Fibroblast of mammary gland (primary cell): ENCODE results near the gene TTLL12.

Experiments
- DNase-seq: peaks from one replicate; pipeline ENCODE4 v3.0.0-alpha.2; 2010; ENCODE audit warnings: low read depth
- H3K4me3 ChIP-seq: 2 replicates; pipeline ENCODE4 v1.5.1; 2011; ENCODE audit warnings: low read depth, mild to moderate bottlenecking, low read length, moderate library complexity; ENCODE audit not compliant: control insufficient read depth
- TF ChIP-seq, protein P1 (sequence below): conservative IDR thresholded peaks from 2 replicates; pipeline ENCODE4 v1.5.1; 2011; ENCODE audit warnings: low read depth, low read length, inconsistent platforms; ENCODE audit not compliant: control insufficient read depth, insufficient read depth

TTLL12 gene

DNA sequence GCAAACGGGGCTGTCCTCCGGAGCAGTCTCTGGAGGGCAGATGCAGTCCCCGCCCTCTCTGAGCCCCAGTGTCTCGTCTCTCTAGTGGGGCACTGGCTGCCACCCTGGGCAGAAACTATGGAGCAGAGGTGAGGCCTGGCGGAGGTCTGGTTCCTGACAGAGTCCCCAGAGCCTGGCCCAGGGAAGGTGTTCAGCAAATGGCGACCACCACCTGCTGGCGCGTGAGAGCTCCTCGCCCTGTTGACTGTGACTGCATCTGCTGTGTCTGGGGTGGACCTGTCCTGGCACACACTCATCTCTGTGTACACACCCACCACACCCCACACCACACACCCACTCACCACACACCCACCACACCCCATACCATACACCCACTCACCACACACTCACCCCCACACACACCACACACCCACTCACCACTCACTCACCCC is 18.3 kb upstream of the TTLL12 start:
- H3K4me3 ChIP-seq, result no peak overlapping the region
- DNase-seq, result no peak
- TF ChIP-seq, protein P1, sequence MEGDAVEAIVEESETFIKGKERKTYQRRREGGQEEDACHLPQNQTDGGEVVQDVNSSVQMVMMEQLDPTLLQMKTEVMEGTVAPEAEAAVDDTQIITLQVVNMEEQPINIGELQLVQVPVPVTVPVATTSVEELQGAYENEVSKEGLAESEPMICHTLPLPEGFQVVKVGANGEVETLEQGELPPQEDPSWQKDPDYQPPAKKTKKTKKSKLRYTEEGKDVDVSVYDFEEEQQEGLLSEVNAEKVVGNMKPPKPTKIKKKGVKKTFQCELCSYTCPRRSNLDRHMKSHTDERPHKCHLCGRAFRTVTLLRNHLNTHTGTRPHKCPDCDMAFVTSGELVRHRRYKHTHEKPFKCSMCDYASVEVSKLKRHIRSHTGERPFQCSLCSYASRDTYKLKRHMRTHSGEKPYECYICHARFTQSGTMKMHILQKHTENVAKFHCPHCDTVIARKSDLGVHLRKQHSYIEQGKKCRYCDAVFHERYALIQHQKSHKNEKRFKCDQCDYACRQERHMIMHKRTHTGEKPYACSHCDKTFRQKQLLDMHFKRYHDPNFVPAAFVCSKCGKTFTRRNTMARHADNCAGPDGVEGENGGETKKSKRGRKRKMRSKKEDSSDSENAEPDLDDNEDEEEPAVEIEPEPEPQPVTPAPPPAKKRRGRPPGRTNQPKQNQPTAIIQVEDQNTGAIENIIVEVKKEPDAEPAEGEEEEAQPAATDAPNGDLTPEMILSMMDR, result no peak

DNA sequence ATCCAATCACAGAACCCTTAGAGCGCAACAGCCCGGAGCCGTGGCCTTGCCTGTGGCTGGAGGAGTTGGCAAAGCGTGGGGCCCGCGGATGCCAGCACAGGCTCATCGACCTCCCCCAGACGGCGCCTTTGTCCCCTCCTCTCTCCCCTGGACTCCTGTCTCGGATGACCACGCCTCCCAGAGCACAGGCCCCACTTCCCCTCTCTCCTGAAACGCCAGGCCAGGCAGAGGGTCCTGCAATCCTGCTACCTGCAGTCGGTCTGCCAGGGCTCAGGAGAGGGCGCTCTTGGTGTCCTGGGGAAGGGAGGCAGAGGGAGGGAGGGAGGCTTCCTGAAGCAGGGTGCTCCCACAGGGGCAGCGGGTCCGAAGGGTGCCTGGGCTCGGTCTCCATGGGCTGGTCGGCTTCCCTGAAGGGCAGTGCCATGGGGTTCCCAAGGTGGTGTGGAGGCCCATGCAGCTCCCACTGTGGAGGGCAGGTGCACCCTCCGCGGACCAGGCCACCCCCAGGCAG is 16.6 kb upstream of the TTLL12 start:
- TF ChIP-seq, protein P1, result no peak
- no peak overlapping the region for H3K4me3 ChIP-seq
- DNase-seq, result no peak

- DNase-seq, result no peak
- TF ChIP-seq, protein P1, result no peak
- no peak overlapping the region for H3K4me3 ChIP-seq
Observed at GRCh38 chr22:43202756-43203410, 15.9 kb upstream of the TTLL12 start.

DNA sequence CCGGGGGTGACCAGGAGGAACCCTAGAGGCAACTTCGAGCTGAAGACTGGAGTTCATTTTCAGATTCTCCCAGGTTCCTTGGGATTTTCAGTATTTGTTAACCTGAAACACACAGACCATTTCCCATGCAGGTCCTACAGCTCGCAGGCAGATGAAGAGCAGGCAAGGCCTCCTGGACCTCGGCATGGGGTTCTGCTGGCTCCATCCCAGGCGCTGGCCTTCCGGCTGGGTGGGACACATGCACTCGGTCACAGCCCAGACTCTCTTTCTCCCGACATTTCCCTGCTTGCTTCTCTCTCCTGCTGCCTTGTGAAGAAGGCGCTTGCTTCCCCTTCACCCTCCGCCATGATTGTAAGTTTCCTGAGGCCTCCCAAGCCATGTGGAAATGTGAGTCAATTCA is 15.4 kb upstream of the TTLL12 start:
- TF ChIP-seq, protein P1, result no peak
- no peak for DNase-seq
- H3K4me3 ChIP-seq, result no peak overlapping the region

GRCh38 chr22:43201486-43202219 is 14.7 kb upstream of the TTLL12 start:
- DNase-seq, result no peak
- TF ChIP-seq, protein P1, result no peak
- no peak overlapping the region for H3K4me3 ChIP-seq

DNA sequence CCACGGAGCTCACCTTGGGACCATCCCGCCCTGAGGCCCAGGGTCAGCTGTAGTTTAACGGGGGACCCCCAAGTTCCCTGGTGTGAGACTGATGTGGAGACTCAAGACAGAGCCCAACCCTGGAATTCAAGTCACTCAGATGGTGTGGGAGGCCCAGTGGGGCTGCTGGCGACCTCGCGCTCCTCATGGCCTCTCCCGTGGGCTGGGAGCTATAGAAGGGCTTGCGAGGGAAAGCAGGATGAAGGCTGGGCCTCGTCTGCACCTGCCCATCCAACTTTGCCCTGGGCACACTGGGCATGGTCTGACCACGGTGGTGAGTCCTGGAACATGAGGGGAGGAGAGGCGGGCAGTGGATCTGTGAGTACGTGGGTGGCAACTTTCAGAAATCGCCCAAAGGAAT is 13.6 kb upstream of the TTLL12 start:
- TF ChIP-seq, protein P1, result no peak
- DNase-seq, result no peak
- H3K4me3 ChIP-seq, result no peak overlapping the region
